Measurements from ENCODE around the gene TMEM94.
A peak's percentile ranks its signal among the peaks of the same experiment; 100 is the strongest.

Gene TMEM94

GRCh38 chr17:75492555-75493168 is 36.2 kb downstream of the TMEM94 start:
- Histone ChIP-seq H3K4me3 (ENCODE audit: low read depth, low read length) (no peak overlapping the region), H3K36me3 (peaks cover 87% of the 10 kb centered on the region), H3K9me3 (ENCODE audit: severe bottlenecking) (no peaks in the 10 kb centered on the region), H3K27ac (no peak overlapping the region; the same call in 1 of the 2 replicates), H3K27me3 (ENCODE audit: insufficient read depth, low read depth, severe bottlenecking) (no peaks in the 10 kb centered on the region)
- peak; percentile 64 for DNase-seq
- TF ChIP-seq CTCF (IDR thresholded peaks at IDR 0.05; ENCODE audit: low read depth, low read length): peak; percentile 30; the same call in 1 of the 2 replicates

- no peak for TF ChIP-seq CTCF (IDR thresholded peaks at IDR 0.05; ENCODE audit: low read depth, low read length)
- Histone ChIP-seq H3K9me3 (ENCODE audit: severe bottlenecking) (no peaks in the 10 kb centered on the region), H3K27ac (no peak overlapping the region)
Observed at GRCh38 chr17:75493476-75494129, 37.2 kb downstream of the TMEM94 start.

GRCh38 chr17:75494326-75494877 is 38.0 kb downstream of the TMEM94 start:
- no peak overlapping the region for H3K27ac ChIP-seq
- H3K27me3 ChIP-seq (ENCODE audit: insufficient read depth, low read depth, severe bottlenecking): no peaks in the 10 kb centered on the region
- no peak for TF ChIP-seq CTCF (IDR thresholded peaks at IDR 0.05; ENCODE audit: low read depth, low read length)
- H3K4me3 ChIP-seq (ENCODE audit: low read depth, low read length): no peak overlapping the region
- H3K36me3 ChIP-seq: peaks cover 93% of the 10 kb centered on the region
- H3K9me3 ChIP-seq (ENCODE audit: severe bottlenecking): no peaks in the 10 kb centered on the region
- no peak for DNase-seq

More at GRCh38 chr17:75493476-75494129, 37.2 kb downstream of the TMEM94 start:
- H3K36me3 ChIP-seq: peaks cover 88% of the 10 kb centered on the region
- H3K27me3 ChIP-seq (ENCODE audit: insufficient read depth, low read depth, severe bottlenecking): no peaks in the 10 kb centered on the region
- no peak for DNase-seq
- no peak overlapping the region for H3K4me3 ChIP-seq (ENCODE audit: low read depth, low read length)

- no peak for TF ChIP-seq CTCF (IDR thresholded peaks at IDR 0.05; ENCODE audit: low read depth, low read length)
- Histone ChIP-seq H3K27ac (no peak overlapping the region), H3K27me3 (ENCODE audit: insufficient read depth, low read depth, severe bottlenecking) (no peaks in the 10 kb centered on the region), H3K36me3 (peaks cover 98% of the 10 kb centered on the region), H3K4me3 (ENCODE audit: low read depth, low read length) (no peak overlapping the region), H3K9me3 (ENCODE audit: severe bottlenecking) (no peaks in the 10 kb centered on the region)
- DNase-seq: no peak
Observed at GRCh38 chr17:75496005-75496404, 39.6 kb downstream of the TMEM94 start.

GRCh38 chr17:75498039-75498725 is 41.7 kb downstream of the TMEM94 start:
- Histone ChIP-seq H3K27me3 (ENCODE audit: insufficient read depth, low read depth, severe bottlenecking) (no peaks in the 10 kb centered on the region), H3K9me3 (ENCODE audit: severe bottlenecking) (no peaks in the 10 kb centered on the region), H3K36me3 (peaks cover 94% of the 10 kb centered on the region), H3K27ac (no peak overlapping the region), H3K4me3 (ENCODE audit: low read depth, low read length) (no peak overlapping the region)
- TF ChIP-seq CTCF (IDR thresholded peaks at IDR 0.05; ENCODE audit: low read depth, low read length): no peak
- no peak for DNase-seq

All from WERI-Rb-1 (cell line).